Measurements from ENCODE around the gene TMEM167B. TPM values are rescaled to one million over a fixed set of nuclear protein-coding genes. Genes with fewer than 3 reads are reported as not detected.

TMEM167B gene
- total and polyA plus RNA-seq, 3 donors from 2014 or later = 34.6 to 47.0 (median 37.3) TPM

GRCh38 chr1:109133815-109134214, 43.3 kb downstream of the TMEM167B start:
- intact Hi-C loops (cut with DNase I; ENCODE audit: low total_unique reads) = no loop called here
- H3K4me3 ChIP-seq = no peak overlapping the region
- 68 to 74% methylated on average over 2 of the region's 2 CpGs for WGBS, 2 donors
- H3K36me3 ChIP-seq (ENCODE audit: low read depth, missing control alignments) = no peaks in the 10 kb centered on the region
- TF ChIP-seq CTCF (IDR thresholded peaks at IDR 0.05) (no peak), POLR2A (IDR thresholded peaks at IDR 0.05) (no peak)
- H3K27ac ChIP-seq = no peak overlapping the region
- no peaks in the 10 kb centered on the region for H3K27me3 ChIP-seq
- no peaks in the 10 kb centered on the region for H3K4me1 ChIP-seq
- H3K9me3 ChIP-seq = no peaks in the 10 kb centered on the region
- DNase-seq = no peak

- TF ChIP-seq CTCF (IDR thresholded peaks at IDR 0.05) = no peak
- no peaks in the 10 kb centered on the region for H3K27me3 ChIP-seq
- H3K36me3 ChIP-seq (ENCODE audit: low read depth, missing control alignments) = no peaks in the 10 kb centered on the region
- DNase-seq = no peak
- H3K9me3 ChIP-seq = no peaks in the 10 kb centered on the region
- H3K4me1 ChIP-seq = no peaks in the 10 kb centered on the region
- no peak overlapping the region for H3K4me3 ChIP-seq
- WGBS, 2 donors = 55 to 77% methylated on average over 7 of the region's 7 CpGs
- H3K27ac ChIP-seq = no peak overlapping the region
- intact Hi-C loops (cut with DNase I; ENCODE audit: low total_unique reads) = no loop called here
Measured at GRCh38 chr1:109134423-109134822, 43.9 kb downstream of the TMEM167B start.

GRCh38 chr1:109135940-109136339, 45.4 kb downstream of the TMEM167B start:
- Histone ChIP-seq H3K36me3 (ENCODE audit: low read depth, missing control alignments) (no peaks in the 10 kb centered on the region), H3K4me3 (no peak overlapping the region), H3K27me3 (no peaks in the 10 kb centered on the region), H3K27ac (no peak overlapping the region), H3K4me1 (no peaks in the 10 kb centered on the region), H3K9me3 (no peaks in the 10 kb centered on the region)
- DNase-seq = no peak
- TF ChIP-seq CTCF (IDR thresholded peaks at IDR 0.05) (no peak), POLR2A (IDR thresholded peaks at IDR 0.05) (no peak)
- 94 to 97% methylated on average over 3 of the region's 3 CpGs for WGBS, 2 donors
- intact Hi-C loops (cut with DNase I; ENCODE audit: low total_unique reads) = no loop called here

GRCh38 chr1:109136766-109137165, 46.2 kb downstream of the TMEM167B start:
- no peak for TF ChIP-seq CTCF (IDR thresholded peaks at IDR 0.05)
- TF ChIP-seq POLR2A (IDR thresholded peaks at IDR 0.05) = no peak
- H3K27ac ChIP-seq = no peak overlapping the region
- no peaks in the 10 kb centered on the region for H3K27me3 ChIP-seq
- DNase-seq = no peak
- WGBS, 2 donors = 85 to 89% methylated on average over 6 of the region's 6 CpGs
- H3K4me1 ChIP-seq = no peaks in the 10 kb centered on the region
- H3K36me3 ChIP-seq (ENCODE audit: low read depth, missing control alignments) = no peaks in the 10 kb centered on the region
- H3K4me3 ChIP-seq = no peak overlapping the region
- no peaks in the 10 kb centered on the region for H3K9me3 ChIP-seq
- intact Hi-C loops (cut with DNase I; ENCODE audit: low total_unique reads) = no loop called here

GRCh38 chr1:109137958-109138357, 47.4 kb downstream of the TMEM167B start:
- Histone ChIP-seq H3K27ac (no peak overlapping the region), H3K4me3 (no peak overlapping the region), H3K27me3 (no peaks in the 10 kb centered on the region), H3K36me3 (ENCODE audit: low read depth, missing control alignments) (no peaks in the 10 kb centered on the region), H3K9me3 (no peaks in the 10 kb centered on the region), H3K4me1 (no peaks in the 10 kb centered on the region)
- intact Hi-C loops (cut with DNase I; ENCODE audit: low total_unique reads) = no loop called here
- no peak for DNase-seq
- WGBS, 2 donors = 80 to 90% methylated on average over 2 to 3 of the region's 3 CpGs
- TF ChIP-seq POLR2A (IDR thresholded peaks at IDR 0.05) = no peak

Measured in testis (tissue), 3 donors.